Esophagus (tissue), 2 donors: ENCODE results near the gene DCTN2. TPM values are rescaled to one million over a fixed set of nuclear protein-coding genes. Genes with fewer than 3 reads are reported as not detected.
A peak's percentile ranks its signal among the peaks of the same experiment; 100 is the strongest.

Source experiments
- H3K27ac ChIP-seq, 2 donors: one replicate each; pipeline ENCODE4 v1.5.1; 2013; ENCODE audit warnings: low read depth in 2 of 2, mild to moderate bottlenecking in 2 of 2, inconsistent platforms in 1 of 2, low read length in 1 of 2, moderate library complexity in 1 of 2
- H3K27me3 ChIP-seq, 2 donors: one replicate each; pipeline ENCODE4 v1.6.1; 2013; ENCODE audit warnings: low read length in 2 of 2, control low read depth in 1 of 2, mild to moderate bottlenecking in 1 of 2; ENCODE audit not compliant: insufficient read depth in 2 of 2, control insufficient read depth in 1 of 2
- H3K36me3 ChIP-seq, 2 donors: one replicate each; pipeline ENCODE4 v1.6.1; 2013; ENCODE audit warnings: low read length in 1 of 2; ENCODE audit not compliant: control insufficient read depth in 2 of 2, insufficient read depth in 2 of 2
- H3K4me1 ChIP-seq, 2 donors: one replicate each; pipeline ENCODE4 v1.6.1; 2013; ENCODE audit warnings: low read length in 1 of 2; ENCODE audit not compliant: control insufficient read depth in 2 of 2, insufficient read depth in 2 of 2
- H3K4me3 ChIP-seq, 2 donors: one replicate each; pipeline ENCODE4 v1.5.1; 2013; ENCODE audit warnings: low read length in 2 of 2, mild to moderate bottlenecking in 2 of 2, low read depth in 1 of 2, moderate library complexity in 1 of 2
- H3K9me3 ChIP-seq, 2 donors: one replicate each; pipeline ENCODE4 v1.6.1; 2013; ENCODE audit warnings: mild to moderate bottlenecking in 2 of 2, low read depth in 1 of 2, low read length in 1 of 2, moderate library complexity in 1 of 2; ENCODE audit not compliant: control insufficient read depth in 2 of 2, insufficient read depth in 1 of 2
- WGBS, 2 donors: extraction: QIAGEN DNeasy Blood & Tissue Kit; methylation state at CpG; one replicate each; pipeline ENCODE4 v1.1.7; 2013; 5-methylcytosine and 5-hydroxymethylcytosine counted together
- polyA plus RNA-seq, 2 donors: library from polyadenylated mRNA; stranded (reverse); fragments of 200-250 nt; gene quantifications; one replicate each; pipeline ENCODE4 v1.2.3, GENCODE V29; 2013
- donor health status: healthy with polysubstance abuse.
- donor health status: Bipolar disorder and iron deficiency.

The DCTN2 gene
- polyA plus RNA-seq, 2 donors = 77.4 to 159 TPM

GRCh38 chr12:57531836-57532235, 15.2 kb downstream of the DCTN2 start:
- Histone ChIP-seq H3K9me3 (no peaks in the 10 kb centered on the region), H3K27ac (no peak overlapping the region), H3K36me3 (peaks cover 36 to 41% of the 10 kb centered on the region in 2 donors), H3K4me1 (no peaks in the 10 kb centered on the region), H3K4me3 (no peak overlapping the region), H3K27me3 (no peaks in the 10 kb centered on the region)
- WGBS, 2 donors = 67 to 72% methylated on average over 1 of the region's 1 CpG

GRCh38 chr12:57530396-57531142, 16.4 kb downstream of the DCTN2 start:
- H3K9me3 ChIP-seq = no peaks in the 10 kb centered on the region
- H3K36me3 ChIP-seq = peaks cover 42 to 43% of the 10 kb centered on the region in 2 donors
- no peak overlapping the region for H3K4me3 ChIP-seq
- no peaks in the 10 kb centered on the region for H3K4me1 ChIP-seq
- no peak overlapping the region for H3K27ac ChIP-seq
- no peaks in the 10 kb centered on the region for H3K27me3 ChIP-seq
- 67 to 75% methylated on average over 5 of the region's 5 CpGs for WGBS, 2 donors

GRCh38 chr12:57529831-57530230, 17.2 kb downstream of the DCTN2 start:
- H3K27me3 ChIP-seq = no peaks in the 10 kb centered on the region
- no peak overlapping the region for H3K27ac ChIP-seq
- H3K4me1 ChIP-seq = peaks cover 0 to 2% of the 10 kb centered on the region in 2 donors
- WGBS, 2 donors = 60 to 65% methylated on average over 6 of the region's 6 CpGs
- H3K4me3 ChIP-seq = no peak overlapping the region
- peaks cover 37 to 43% of the 10 kb centered on the region in 2 donors for H3K36me3 ChIP-seq
- no peaks in the 10 kb centered on the region for H3K9me3 ChIP-seq

GRCh38 chr12:57528831-57529555, 18.0 kb downstream of the DCTN2 start:
- 76 to 81% methylated on average over 10 of the region's 10 CpGs for WGBS, 2 donors
- peaks cover 32 to 39% of the 10 kb centered on the region in 2 donors for H3K36me3 ChIP-seq
- H3K4me1 ChIP-seq = peaks cover 2% of the 10 kb centered on the region in 2 donors
- H3K27me3 ChIP-seq = no peaks in the 10 kb centered on the region
- H3K4me3 ChIP-seq = no peak overlapping the region
- no peak overlapping the region for H3K27ac ChIP-seq
- no peaks in the 10 kb centered on the region for H3K9me3 ChIP-seq

- WGBS, 2 donors = 82% methylated on average over 12 of the region's 12 CpGs
- H3K36me3 ChIP-seq = peaks cover 31 to 36% of the 10 kb centered on the region in 2 donors
These were observed 18.8 kb downstream of the DCTN2 start for GRCh38 chr12:57528176-57528575.

GRCh38 chr12:57527184-57527583, 19.8 kb downstream of the DCTN2 start:
- Histone ChIP-seq H3K27me3 (no peaks in the 10 kb centered on the region), H3K36me3 (peaks cover 21 to 35% of the 10 kb centered on the region in 2 donors), H3K27ac (no peak overlapping the region), H3K9me3 (no peaks in the 10 kb centered on the region), H3K4me3 (no peak overlapping the region), H3K4me1 (peaks cover 2 to 8% of the 10 kb centered on the region in 2 donors)
- WGBS, 2 donors = 68 to 79% methylated on average over 5 of the region's 5 CpGs

More at GRCh38 chr12:57528176-57528575, 18.8 kb downstream of the DCTN2 start:
- H3K4me3 ChIP-seq = no peak overlapping the region
- H3K27ac ChIP-seq = no peak overlapping the region
- no peaks in the 10 kb centered on the region for H3K9me3 ChIP-seq
- H3K4me1 ChIP-seq = peaks cover 2 to 8% of the 10 kb centered on the region in 2 donors
- no peaks in the 10 kb centered on the region for H3K27me3 ChIP-seq

GRCh38 chr12:57526477-57527126, 20.4 kb downstream of the DCTN2 start:
- 79 to 85% methylated on average over 4 of the region's 4 CpGs for WGBS, 2 donors
- Histone ChIP-seq H3K36me3 (peaks cover 16 to 29% of the 10 kb centered on the region in 2 donors), H3K4me3 (no peak overlapping the region), H3K9me3 (no peaks in the 10 kb centered on the region), H3K27ac (no peak overlapping the region), H3K27me3 (no peaks in the 10 kb centered on the region), H3K4me1 (peaks cover 2 to 13% of the 10 kb centered on the region in 2 donors)

- Histone ChIP-seq H3K9me3 (no peaks in the 10 kb centered on the region), H3K27ac (peak overlapping the region in 1 of 2 donors; percentile 40), H3K36me3 (peaks cover 16 to 26% of the 10 kb centered on the region in 2 donors), H3K4me3 (no peak overlapping the region), H3K27me3 (no peaks in the 10 kb centered on the region), H3K4me1 (peaks cover 2 to 15% of the 10 kb centered on the region in 2 donors)
- whole genome bisulfite sequencing, 2 donors = 77 to 81% methylated on average over 16 of the region's 16 CpGs
These were observed 21.2 kb downstream of the DCTN2 start for GRCh38 chr12:57525615-57526383.
